Tibial artery (tissue), 4 donors: Measurements from ENCODE around the gene ZNF780B.

Source experiments
- DNase-seq, 2 donors: peaks; one replicate each; pipeline ENCODE4 v3.0.0-alpha.2; 2019
- H3K27ac ChIP-seq, 2 donors: fragments of 200-600 bp; sonication (generic) in 1 of 2; 1 replicate in 1 of 2; 2 replicates in 1 of 2; pipeline ENCODE4 v1.5.1; 2018 to 2019; ENCODE audit warnings: mild to moderate bottlenecking in 1 of 2
- H3K27me3 ChIP-seq, 2 donors: fragments of 200-600 bp; sonication (generic) in 1 of 2; one replicate each; pipeline versions ENCODE4 v1.5.1 to v1.6.0; 2016 to 2019
- H3K36me3 ChIP-seq, 3 donors: fragments of 200-600 bp; sonication (generic) in 2 of 3; one replicate each; pipeline ENCODE4 v1.5.1; 2016 to 2019; ENCODE audit warnings: mild to moderate bottlenecking in 2 of 3
- H3K4me1 ChIP-seq, 4 donors: fragments of 200-600 bp; sonication (generic) in 2 of 4; 1 replicate in 3 of 4; 2 replicates in 1 of 4; pipeline ENCODE4 v1.5.1; 2016 to 2019
- H3K4me3 ChIP-seq, 2 donors: fragments of 200-600 bp; sonication (generic) in 1 of 2; 1 replicate in 1 of 2; 2 replicates in 1 of 2; pipeline ENCODE4 v1.5.1; 2018 to 2019; ENCODE audit warnings: mild to moderate bottlenecking in 2 of 2
- H3K9me3 ChIP-seq, 3 donors: fragments of 200-600 bp; sonication (generic) in 1 of 3; one replicate each; pipeline ENCODE4 v1.5.1; 2016 to 2019
- CTCF ChIP-seq, 2 experiments: fragments of 200-600 bp in 1 of 2; fragments of 450-650 bp in 1 of 2; IDR thresholded peaks; one replicate each; pipeline ENCODE4 v1.5.1; 2017 to 2019; ENCODE audit warnings: antibody characterized with exemption in 2 of 2, mild to moderate bottlenecking in 1 of 2, moderate library complexity in 1 of 2
- intact Hi-C: fragments of 100-400 bp; cut with DNase I; formaldehyde crosslinking; loops from one replicate; pipeline ENCODE4 v1.15.0; 2023; ENCODE audit warnings: low total_unique reads

The ZNF780B gene

GRCh38 chr19:39997638-39998216, 58.3 kb downstream of the ZNF780B start:
- no peaks in the 10 kb centered on the region for H3K27me3 ChIP-seq
- no peak for TF ChIP-seq CTCF (IDR thresholded peaks at IDR 0.05)
- intact Hi-C loops, result no loop called here
- H3K27ac ChIP-seq, result peak overlapping the region; percentile 94 to 95
- H3K4me3 ChIP-seq, result peak overlapping the region; percentile 59 to 82
- H3K36me3 ChIP-seq, result peaks cover 0 to 10% (median 9%) of the 10 kb centered on the region in 3 donors
- H3K9me3 ChIP-seq, result peaks cover 0 to 4% (median 4%) of the 10 kb centered on the region in 3 donors
- DNase-seq, result no peak
- H3K4me1 ChIP-seq, result peaks cover 0 to 21% (median 16%) of the 10 kb centered on the region in 4 donors

- H3K9me3 ChIP-seq, result peaks cover 0 to 4% (median 4%) of the 10 kb centered on the region in 3 donors
- no peak for TF ChIP-seq CTCF (IDR thresholded peaks at IDR 0.05)
- peaks cover 0 to 10% (median 9%) of the 10 kb centered on the region in 3 donors for H3K36me3 ChIP-seq
- no peaks in the 10 kb centered on the region for H3K27me3 ChIP-seq
- peak; percentile 93 to 96 for DNase-seq
- peak within 1 kb of the TSS; percentile 94 to 95 for H3K27ac ChIP-seq
- H3K4me3 ChIP-seq, result peak within 1 kb of the TSS; percentile 59 to 82
- intact Hi-C loops, result no loop called here
- peaks cover 0 to 21% (median 16%) of the 10 kb centered on the region in 4 donors for H3K4me1 ChIP-seq
Observed at GRCh38 chr19:39996811-39997637, 59.0 kb downstream of the ZNF780B start, which contains the start of gene ZNF546. Gene ZNF546, plus strand, starts transcription at chr19:39997060. Its CDS starts 1,267 bp downstream, at chr19:39998327.

- intact Hi-C loops, result no loop called here
- Histone ChIP-seq H3K4me1 (peaks cover 0 to 21% (median 16%) of the 10 kb centered on the region in 4 donors), H3K27ac (peak overlapping the region; percentile 94 to 95), H3K4me3 (peak overlapping the region; percentile 59 to 82), H3K27me3 (no peaks in the 10 kb centered on the region), H3K36me3 (peaks cover 0 to 10% (median 9%) of the 10 kb centered on the region in 3 donors), H3K9me3 (peaks cover 0 to 4% (median 4%) of the 10 kb centered on the region in 3 donors)
- no peak for DNase-seq
- no peak for TF ChIP-seq CTCF (IDR thresholded peaks at IDR 0.05)
Observed at GRCh38 chr19:39996218-39996810, 59.7 kb downstream of the ZNF780B start.

GRCh38 chr19:39995794-39996193, 60.2 kb downstream of the ZNF780B start:
- Histone ChIP-seq H3K36me3 (peaks cover 0 to 10% (median 9%) of the 10 kb centered on the region in 3 donors), H3K9me3 (peaks cover 0 to 4% (median 4%) of the 10 kb centered on the region in 3 donors), H3K27ac (peak overlapping the region; percentile 94 to 95), H3K4me3 (peak overlapping the region; percentile 59 to 82), H3K4me1 (peaks cover 0 to 21% (median 16%) of the 10 kb centered on the region in 4 donors), H3K27me3 (no peaks in the 10 kb centered on the region)
- intact Hi-C loops, result no loop called here
- no peak for TF ChIP-seq CTCF (IDR thresholded peaks at IDR 0.05)
- DNase-seq, result no peak

- Histone ChIP-seq H3K36me3 (peaks cover 0 to 9% (median 0%) of the 10 kb centered on the region in 3 donors), H3K4me1 (peaks cover 0 to 21% (median 16%) of the 10 kb centered on the region in 4 donors), H3K9me3 (peaks cover 0 to 4% (median 4%) of the 10 kb centered on the region in 3 donors), H3K4me3 (no peak overlapping the region), H3K27me3 (no peaks in the 10 kb centered on the region), H3K27ac (no peak overlapping the region)
- no peak for DNase-seq
- intact Hi-C loops, result no loop called here
- no peak for TF ChIP-seq CTCF (IDR thresholded peaks at IDR 0.05)
Observed at GRCh38 chr19:39994361-39994760, 61.7 kb downstream of the ZNF780B start.
